ENCODE results near the gene C16orf90. TPM values are rescaled to one million over a fixed set of nuclear protein-coding genes. Genes with fewer than 3 reads are reported as not detected.
A peak's percentile ranks its signal among the peaks of the same experiment; 100 is the strongest.
"Not testable (repeated sequence)": the region's sequence is repeated elsewhere in the genome, so short reads cannot be mapped to it uniquely, and the experiment has no call there.

Gene C16orf90
- total RNA-seq, 4 donors from 2014 or later, result not detected

- no peak for TF ChIP-seq EP300 (IDR thresholded peaks at IDR 0.05)
- no peak for TF ChIP-seq POLR2AphosphoS5 (IDR thresholded peaks at IDR 0.05)
- TF ChIP-seq POLR2A (IDR thresholded peaks at IDR 0.05), result no peak
- TF ChIP-seq CTCF (IDR thresholded peaks at IDR 0.05), result no peak
- Histone ChIP-seq H3K27ac (no peak overlapping the region), H3K27me3 (no peaks in the 10 kb centered on the region), H3K4me1 (no peaks in the 10 kb centered on the region), H3K4me3 (no peak overlapping the region), H3K9me3 (no peaks in the 10 kb centered on the region), H3K36me3 (peaks cover 0 to 100% of the 10 kb centered on the region in 2 donors)
- ATAC-seq, result no peak
- WGBS, 2 donors (ENCODE audit: low coverage in 1 of 2), result 87 to 100% methylated on average over 5 to 10 of the region's 13 CpGs
These were observed 14.2 kb upstream of the C16orf90 start for GRCh38 chr16:3509470-3509928.

- TF ChIP-seq EP300 (IDR thresholded peaks at IDR 0.05) (no peak), CTCF (IDR thresholded peaks at IDR 0.05) (no peak), POLR2AphosphoS5 (IDR thresholded peaks at IDR 0.05) (no peak), POLR2A (IDR thresholded peaks at IDR 0.05) (no peak)
- H3K27me3 ChIP-seq, result no peaks in the 10 kb centered on the region
- H3K27ac ChIP-seq, result no peak overlapping the region
- no peaks in the 10 kb centered on the region for H3K4me1 ChIP-seq
- no peaks in the 10 kb centered on the region for H3K9me3 ChIP-seq
- H3K36me3 ChIP-seq, result peaks cover 0 to 93% of the 10 kb centered on the region in 2 donors
- WGBS, 2 donors (ENCODE audit: low coverage in 1 of 2), result 83 to 92% methylated on average over 6 to 7 of the region's 7 CpGs
- H3K4me3 ChIP-seq, result no peak overlapping the region
- ATAC-seq, result no peak
These were observed 13.4 kb upstream of the C16orf90 start for GRCh38 chr16:3508736-3509135.

- no peak for ATAC-seq
- Histone ChIP-seq H3K36me3 (peaks cover 0 to 41% of the 10 kb centered on the region in 2 donors), H3K4me3 (no peak overlapping the region), H3K27me3 (no peaks in the 10 kb centered on the region), H3K4me1 (peaks cover 0 to 34% (median 0%) of the 10 kb centered on the region in 3 donors), H3K27ac (no peak overlapping the region), H3K9me3 (no peaks in the 10 kb centered on the region)
- no peak for TF ChIP-seq POLR2A (IDR thresholded peaks at IDR 0.05)
- TF ChIP-seq POLR2AphosphoS5 (IDR thresholded peaks at IDR 0.05), result no peak
- no peak for TF ChIP-seq CTCF (IDR thresholded peaks at IDR 0.05)
- no peak for TF ChIP-seq EP300 (IDR thresholded peaks at IDR 0.05)
- whole genome bisulfite sequencing, 2 donors (ENCODE audit: low coverage in 1 of 2), result 69% methylated on average over 2 of the region's 6 CpGs; no CpG with 5 or more reads in 1 of the 2 donors
These were observed 8.2 kb upstream of the C16orf90 start for GRCh38 chr16:3503523-3503922.

- H3K27ac ChIP-seq, result peak overlapping the region in 2 of 4 donors; percentile 85
- TF ChIP-seq POLR2AphosphoS5 (IDR thresholded peaks at IDR 0.05), result no peak
- TF ChIP-seq CTCF (IDR thresholded peaks at IDR 0.05), result no peak
- peaks cover 0 to 25% of the 10 kb centered on the region in 2 donors for H3K36me3 ChIP-seq
- 77 to 92% methylated on average over 15 to 18 of the region's 22 CpGs for WGBS, 2 donors (ENCODE audit: low coverage in 1 of 2)
- peaks cover 0 to 34% (median 0%) of the 10 kb centered on the region in 3 donors for H3K4me1 ChIP-seq
- ATAC-seq, result no peak
- no peaks in the 10 kb centered on the region for H3K27me3 ChIP-seq
- H3K4me3 ChIP-seq, result peak overlapping the region; percentile 69 to 84
- no peaks in the 10 kb centered on the region for H3K9me3 ChIP-seq
These were observed 6.6 kb upstream of the C16orf90 start for GRCh38 chr16:3501783-3502400.

GRCh38 chr16:3501412-3501761, 6.1 kb upstream of the C16orf90 start:
- Histone ChIP-seq H3K4me1 (peaks cover 0 to 34% (median 0%) of the 10 kb centered on the region in 3 donors), H3K36me3 (peaks cover 0 to 20% of the 10 kb centered on the region in 2 donors), H3K27ac (peak overlapping the region; percentile 6 to 85 (median 84)), H3K4me3 (peak overlapping the region; percentile 69 to 84)
- 0 to 2% methylated on average over 7 to 17 of the region's 24 CpGs for WGBS, 2 donors (ENCODE audit: low coverage in 1 of 2)
- H3K9me3 ChIP-seq, H3K27me3 ChIP-seq, ATAC-seq: not testable (repeated sequence)
